Measurements from ENCODE around the gene GALK1. TPM values are rescaled to one million over a fixed set of nuclear protein-coding genes. Genes with fewer than 3 reads are reported as not detected.

GALK1 gene
- total and polyA plus RNA-seq, 9 of the 15 experiments (the other 6 are each of a cell fraction or from before 2014, with no cell fraction given) = 0.45 to 51.6 (median 17.4) TPM

- TF ChIP-seq MGA (IDR thresholded peaks at IDR 0.05) = peak; percentile 94
- TF ChIP-seq RBM22 (IDR thresholded peaks at IDR 0.05; ENCODE audit: low read depth, low read length, poor library complexity, severe bottlenecking) = no peak
- TF ChIP-seq SIN3B (IDR thresholded peaks at IDR 0.05; ENCODE audit: low read depth) = no peak
- 0 out of 2 replicates have a peak, but pooled peaks have one; percentile 59 for TF ChIP-seq ZFP91 (CRISPR knock-in tag; IDR thresholded peaks at IDR 0.05)
- TF ChIP-seq BCOR (IDR thresholded peaks at IDR 0.05) = peak; percentile 26; the same call in 1 of the 2 replicates
- TF ChIP-seq TOE1 (IDR thresholded peaks at IDR 0.05; ENCODE audit: borderline replicate concordance) = no peak
- 0 out of 2 replicates have a peak, but pooled peaks have one; percentile 71 for TF ChIP-seq TOE1 (CRISPR knock-in tag; IDR thresholded peaks at IDR 0.05; ENCODE audit: borderline replicate concordance, low read depth)
- no peak for TF ChIP-seq KHSRP (IDR thresholded peaks at IDR 0.05)
- 0 out of 2 replicates have a peak, but pooled peaks have one; percentile 29 for TF ChIP-seq HLTF (IDR thresholded peaks at IDR 0.05)
- TF ChIP-seq SNIP1 (IDR thresholded peaks at IDR 0.05; ENCODE audit: low read depth) = no peak
- peak in 1 of 2 experiments; percentile 2; a peak in 1 of 4 replicates for TF ChIP-seq MLX (CRISPR knock-in tag; conservative IDR thresholded peaks at IDR 0.05)
- TF ChIP-seq CREM (IDR thresholded peaks at IDR 0.05; ENCODE audit: low read depth) = peak; percentile 1; the same call in 1 of the 2 replicates
- peak; percentile 29; the same call in 1 of the 2 replicates for TF ChIP-seq ZNF511 (CRISPR knock-in tag; IDR thresholded peaks at IDR 0.05)
Observed at GRCh38 chr17:75754378-75755204, 10.4 kb downstream of the GALK1 start (continued).

Measured in K562 (cell line).